WTC11 (cell line): ENCODE results near the gene KLHL29.

Experiments used
- CREM ChIP-seq: sonication (generic); formaldehyde crosslinking; IDR thresholded peaks from 2 replicates; pipeline ENCODE4 v1.8.1; 2022; ENCODE audit warnings: mild to moderate bottlenecking, missing genetic modification reagents, moderate library complexity
- ESRRA ChIP-seq: sonication (generic); formaldehyde crosslinking; IDR thresholded peaks from 2 replicates; pipeline ENCODE4 v1.8.1; 2022; ENCODE audit warnings: mild to moderate bottlenecking, missing genetic modification reagents, borderline replicate concordance
- RELA ChIP-seq: sonication (generic); formaldehyde crosslinking; IDR thresholded peaks from 2 replicates; pipeline ENCODE4 v1.8.1; 2022; ENCODE audit warnings: missing genetic modification reagents, mild to moderate bottlenecking, borderline replicate concordance
- TCF7 ChIP-seq: sonication (generic); formaldehyde crosslinking; IDR thresholded peaks from 2 replicates; pipeline ENCODE4 v1.8.0; 2022; ENCODE audit warnings: mild to moderate bottlenecking, low read depth, missing genetic modification reagents, moderate library complexity
- TF ChIP-seq, protein P1 (sequence below): fragments of 200-600 bp; IDR thresholded peaks from 2 replicates; pipeline ENCODE4 v1.8.0; 2022; ENCODE audit warnings: antibody characterized with exemption
- TF ChIP-seq, protein P2 (sequence below): fragments of 250-450 bp; sonication (Bioruptor Pico); IDR thresholded peaks from 2 replicates; pipeline ENCODE4 v1.9.0; 2021; ENCODE audit warnings: moderate library complexity, mild to moderate bottlenecking, inconsistent platforms, borderline replicate concordance
- TF ChIP-seq, protein P3 (sequence below): sonication (generic); formaldehyde crosslinking; IDR thresholded peaks from 2 replicates; pipeline ENCODE4 v1.8.0; 2023; ENCODE audit warnings: missing genetic modification reagents, mild to moderate bottlenecking, borderline replicate concordance

DNA sequence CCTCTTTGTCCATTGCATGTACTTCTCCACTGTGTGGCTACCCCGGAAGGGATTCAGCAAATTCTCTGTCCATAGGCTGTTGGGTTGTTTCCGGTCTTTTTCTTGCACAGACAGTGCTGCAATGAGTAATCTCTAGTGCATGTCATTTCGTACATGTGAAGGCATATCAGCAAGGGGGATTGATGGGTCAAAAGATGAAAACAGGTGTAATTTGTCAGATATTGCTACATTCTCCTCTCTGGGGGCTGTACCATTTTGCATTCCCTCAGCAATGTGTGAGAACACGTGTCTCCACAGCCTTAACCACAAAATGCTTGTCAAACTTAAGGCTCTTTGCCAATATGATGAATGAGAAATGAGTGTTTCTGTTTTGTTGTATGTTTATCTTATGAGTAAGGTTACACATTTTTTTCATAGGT lies 60.5 kb downstream of the KLHL29 start:
- TF ChIP-seq ESRRA (no peak), CREM (CRISPR knock-in tag) (no peak), RELA (CRISPR knock-in tag) (no peak), TCF7 (CRISPR knock-in tag) (no peak)
- TF ChIP-seq, protein P1, sequence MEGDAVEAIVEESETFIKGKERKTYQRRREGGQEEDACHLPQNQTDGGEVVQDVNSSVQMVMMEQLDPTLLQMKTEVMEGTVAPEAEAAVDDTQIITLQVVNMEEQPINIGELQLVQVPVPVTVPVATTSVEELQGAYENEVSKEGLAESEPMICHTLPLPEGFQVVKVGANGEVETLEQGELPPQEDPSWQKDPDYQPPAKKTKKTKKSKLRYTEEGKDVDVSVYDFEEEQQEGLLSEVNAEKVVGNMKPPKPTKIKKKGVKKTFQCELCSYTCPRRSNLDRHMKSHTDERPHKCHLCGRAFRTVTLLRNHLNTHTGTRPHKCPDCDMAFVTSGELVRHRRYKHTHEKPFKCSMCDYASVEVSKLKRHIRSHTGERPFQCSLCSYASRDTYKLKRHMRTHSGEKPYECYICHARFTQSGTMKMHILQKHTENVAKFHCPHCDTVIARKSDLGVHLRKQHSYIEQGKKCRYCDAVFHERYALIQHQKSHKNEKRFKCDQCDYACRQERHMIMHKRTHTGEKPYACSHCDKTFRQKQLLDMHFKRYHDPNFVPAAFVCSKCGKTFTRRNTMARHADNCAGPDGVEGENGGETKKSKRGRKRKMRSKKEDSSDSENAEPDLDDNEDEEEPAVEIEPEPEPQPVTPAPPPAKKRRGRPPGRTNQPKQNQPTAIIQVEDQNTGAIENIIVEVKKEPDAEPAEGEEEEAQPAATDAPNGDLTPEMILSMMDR: no peak
- TF ChIP-seq, protein P2, sequence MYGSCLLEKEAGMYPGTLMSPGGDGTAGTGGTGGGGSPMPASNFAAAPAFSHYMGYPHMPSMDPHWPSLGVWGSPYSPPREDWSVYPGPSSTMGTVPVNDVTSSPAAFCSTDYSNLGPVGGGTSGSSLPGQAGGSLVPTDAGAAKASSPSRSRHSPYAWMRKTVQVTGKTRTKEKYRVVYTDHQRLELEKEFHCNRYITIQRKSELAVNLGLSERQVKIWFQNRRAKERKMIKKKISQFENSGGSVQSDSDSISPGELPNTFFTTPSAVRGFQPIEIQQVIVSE (CRISPR knock-in tag): no peak
- TF ChIP-seq, protein P3, sequence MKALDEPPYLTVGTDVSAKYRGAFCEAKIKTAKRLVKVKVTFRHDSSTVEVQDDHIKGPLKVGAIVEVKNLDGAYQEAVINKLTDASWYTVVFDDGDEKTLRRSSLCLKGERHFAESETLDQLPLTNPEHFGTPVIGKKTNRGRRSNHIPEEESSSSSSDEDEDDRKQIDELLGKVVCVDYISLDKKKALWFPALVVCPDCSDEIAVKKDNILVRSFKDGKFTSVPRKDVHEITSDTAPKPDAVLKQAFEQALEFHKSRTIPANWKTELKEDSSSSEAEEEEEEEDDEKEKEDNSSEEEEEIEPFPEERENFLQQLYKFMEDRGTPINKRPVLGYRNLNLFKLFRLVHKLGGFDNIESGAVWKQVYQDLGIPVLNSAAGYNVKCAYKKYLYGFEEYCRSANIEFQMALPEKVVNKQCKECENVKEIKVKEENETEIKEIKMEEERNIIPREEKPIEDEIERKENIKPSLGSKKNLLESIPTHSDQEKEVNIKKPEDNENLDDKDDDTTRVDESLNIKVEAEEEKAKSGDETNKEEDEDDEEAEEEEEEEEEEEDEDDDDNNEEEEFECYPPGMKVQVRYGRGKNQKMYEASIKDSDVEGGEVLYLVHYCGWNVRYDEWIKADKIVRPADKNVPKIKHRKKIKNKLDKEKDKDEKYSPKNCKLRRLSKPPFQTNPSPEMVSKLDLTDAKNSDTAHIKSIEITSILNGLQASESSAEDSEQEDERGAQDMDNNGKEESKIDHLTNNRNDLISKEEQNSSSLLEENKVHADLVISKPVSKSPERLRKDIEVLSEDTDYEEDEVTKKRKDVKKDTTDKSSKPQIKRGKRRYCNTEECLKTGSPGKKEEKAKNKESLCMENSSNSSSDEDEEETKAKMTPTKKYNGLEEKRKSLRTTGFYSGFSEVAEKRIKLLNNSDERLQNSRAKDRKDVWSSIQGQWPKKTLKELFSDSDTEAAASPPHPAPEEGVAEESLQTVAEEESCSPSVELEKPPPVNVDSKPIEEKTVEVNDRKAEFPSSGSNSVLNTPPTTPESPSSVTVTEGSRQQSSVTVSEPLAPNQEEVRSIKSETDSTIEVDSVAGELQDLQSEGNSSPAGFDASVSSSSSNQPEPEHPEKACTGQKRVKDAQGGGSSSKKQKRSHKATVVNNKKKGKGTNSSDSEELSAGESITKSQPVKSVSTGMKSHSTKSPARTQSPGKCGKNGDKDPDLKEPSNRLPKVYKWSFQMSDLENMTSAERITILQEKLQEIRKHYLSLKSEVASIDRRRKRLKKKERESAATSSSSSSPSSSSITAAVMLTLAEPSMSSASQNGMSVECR: no peak
